OCI-LY7 (cell line): ENCODE measurements around the gene ZBTB21.

Experiments
- CTCF ChIP-seq: fragments of 200-600 bp; sonication (generic); conservative IDR thresholded peaks from 2 replicates; pipeline ENCODE4 v1.5.1; 2014; ENCODE audit warnings: mild to moderate bottlenecking, antibody characterized with exemption, low read length, moderate library complexity, mixed read lengths
- EZH2phosphoT487 ChIP-seq: fragments of 200-600 bp; sonication (generic); IDR thresholded peaks from 2 replicates; pipeline ENCODE4 v1.6.1; 2018; ENCODE audit warnings: low read depth, borderline replicate concordance, mild to moderate bottlenecking, mixed run types, antibody characterized with exemption, low read length, moderate library complexity, mixed read lengths

DNA sequence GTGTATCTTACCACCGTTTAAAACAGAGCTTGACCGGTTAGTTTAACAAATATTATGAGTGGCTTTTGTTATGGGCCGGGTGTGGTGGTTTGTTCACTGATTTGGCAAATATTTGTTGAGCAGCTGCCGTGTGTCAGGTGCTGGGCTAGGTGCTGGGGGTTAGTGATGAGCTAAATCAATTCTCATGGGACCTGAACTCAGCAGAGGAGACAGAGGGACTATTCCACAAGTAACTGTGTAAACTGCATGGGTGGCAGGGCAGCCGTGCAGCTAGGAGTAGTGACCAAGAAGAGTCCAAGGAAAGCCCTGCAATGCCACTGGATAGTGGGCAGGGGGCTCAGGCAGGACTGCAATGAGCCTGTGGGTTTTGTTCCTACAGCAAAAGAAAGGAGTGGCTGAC lies 45.1 kb downstream of the ZBTB21 start:
- TF ChIP-seq CTCF (no peak), EZH2phosphoT487 (no peak)
